GM18511 (cell line): ENCODE measurements around the gene TPGS1.

Source experiments
- ATAC-seq: cut with Tn5 transposase; IDR thresholded peaks from one replicate; pipeline ENCODE4 v1.9.1; 2021; ENCODE audit warnings: mild to moderate bottlenecking, moderate library complexity; ENCODE audit not compliant: unreplicated experiment

TPGS1 gene

DNA sequence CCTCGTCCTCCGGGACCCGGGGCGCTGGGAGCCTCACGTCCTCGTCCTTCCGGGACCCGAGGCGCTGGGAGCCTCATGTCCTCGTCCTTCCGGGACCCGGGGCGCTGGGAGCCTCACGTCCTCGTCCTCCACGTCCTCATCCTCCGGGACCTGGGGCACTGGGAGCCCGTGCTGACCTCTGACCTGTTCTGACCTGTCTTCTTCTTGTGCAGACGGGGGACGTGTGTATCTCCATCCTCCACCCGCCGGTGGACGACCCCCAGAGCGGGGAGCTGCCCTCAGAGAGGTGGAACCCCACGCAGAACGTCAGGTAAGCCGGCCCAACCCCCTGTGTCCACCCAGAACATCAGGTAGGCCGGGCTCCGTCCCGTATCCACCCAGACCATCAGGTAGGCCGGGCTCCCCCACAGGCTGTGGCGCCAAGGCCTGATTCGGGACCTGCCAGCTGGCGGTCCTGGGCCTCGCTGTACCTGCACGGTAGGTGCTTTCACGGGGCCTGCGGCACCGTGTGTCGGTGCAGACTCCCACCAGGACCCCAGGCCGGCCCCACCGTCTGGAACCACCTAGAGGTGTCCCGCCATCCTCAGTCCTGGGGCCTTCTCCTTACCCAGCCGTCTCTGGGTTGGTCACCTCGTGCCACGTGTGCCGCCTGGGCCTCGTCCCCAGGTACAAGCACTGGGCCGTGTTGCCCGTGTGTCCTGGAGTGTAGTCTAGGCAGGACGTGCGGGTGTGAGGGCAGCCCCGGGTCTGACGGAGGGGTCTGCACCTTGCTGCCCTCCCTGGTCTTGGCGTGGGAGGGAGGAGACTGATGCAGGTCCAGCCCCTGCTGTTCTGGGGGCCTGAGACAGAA, 29.0 kb downstream of the TPGS1 start:
- no peak for ATAC-seq

DNA sequence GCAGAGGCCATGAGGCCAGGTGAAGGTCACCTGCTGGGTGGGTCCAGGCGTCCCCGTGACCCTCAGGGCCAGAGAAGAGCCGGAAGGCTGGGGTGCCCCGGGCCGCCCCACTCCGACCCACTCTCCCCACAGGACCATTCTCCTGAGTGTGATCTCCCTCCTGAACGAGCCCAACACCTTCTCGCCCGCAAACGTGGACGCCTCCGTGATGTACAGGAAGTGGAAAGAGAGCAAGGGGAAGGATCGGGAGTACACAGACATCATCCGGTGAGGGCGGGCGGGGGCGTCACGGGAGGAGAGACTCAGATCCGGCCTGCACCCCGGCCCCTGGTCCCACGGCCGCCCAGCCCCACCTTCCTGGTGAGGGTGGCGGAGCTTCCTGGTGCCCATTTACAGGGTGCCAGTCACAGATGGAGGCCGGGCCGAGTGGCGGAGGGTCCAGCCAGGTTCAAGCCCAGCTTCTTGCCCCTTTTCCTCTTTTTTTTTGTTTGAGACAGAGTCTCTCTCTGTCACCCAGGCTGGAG, 29.6 kb downstream of the TPGS1 start:
- ATAC-seq = no peak

DNA sequence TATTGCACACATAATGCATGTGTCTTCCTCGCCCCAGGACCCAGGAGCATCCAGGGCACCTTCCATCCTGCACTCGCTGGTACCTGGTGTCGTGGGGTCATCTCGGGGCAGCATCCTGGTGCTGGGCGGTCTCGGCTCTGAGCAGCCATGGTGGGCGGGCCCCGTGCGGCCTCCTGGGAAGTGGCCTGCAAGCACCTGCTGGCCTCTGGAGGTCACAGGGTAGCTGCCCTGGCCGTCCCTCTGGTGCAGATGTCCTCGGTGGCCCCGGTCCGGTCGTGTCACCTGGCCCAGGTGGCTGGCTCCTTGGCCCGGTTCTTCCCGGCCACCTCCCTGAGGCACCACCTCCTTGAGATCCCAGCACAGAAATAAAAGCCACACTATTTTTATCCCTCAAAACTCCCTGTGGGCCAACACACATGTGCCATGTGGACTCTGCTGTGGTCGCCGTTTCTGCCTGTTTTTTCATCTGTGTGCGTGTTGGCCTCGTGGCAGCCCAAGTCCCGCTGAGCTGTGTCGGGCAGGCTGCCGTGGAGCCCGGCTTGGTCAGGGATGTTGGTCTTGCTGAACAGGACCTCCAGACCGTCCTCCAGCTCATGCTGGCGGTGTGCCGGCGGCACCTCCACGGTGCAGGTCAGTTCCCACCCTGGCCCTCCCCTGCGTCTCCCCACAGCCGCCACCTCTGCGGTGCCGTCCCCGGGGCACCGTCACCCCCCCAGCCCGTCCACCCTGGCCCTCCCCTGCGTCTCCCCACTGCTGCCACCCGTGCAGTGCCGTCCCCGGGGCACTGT, 31.5 kb downstream of the TPGS1 start:
- ATAC-seq = no peak

DNA sequence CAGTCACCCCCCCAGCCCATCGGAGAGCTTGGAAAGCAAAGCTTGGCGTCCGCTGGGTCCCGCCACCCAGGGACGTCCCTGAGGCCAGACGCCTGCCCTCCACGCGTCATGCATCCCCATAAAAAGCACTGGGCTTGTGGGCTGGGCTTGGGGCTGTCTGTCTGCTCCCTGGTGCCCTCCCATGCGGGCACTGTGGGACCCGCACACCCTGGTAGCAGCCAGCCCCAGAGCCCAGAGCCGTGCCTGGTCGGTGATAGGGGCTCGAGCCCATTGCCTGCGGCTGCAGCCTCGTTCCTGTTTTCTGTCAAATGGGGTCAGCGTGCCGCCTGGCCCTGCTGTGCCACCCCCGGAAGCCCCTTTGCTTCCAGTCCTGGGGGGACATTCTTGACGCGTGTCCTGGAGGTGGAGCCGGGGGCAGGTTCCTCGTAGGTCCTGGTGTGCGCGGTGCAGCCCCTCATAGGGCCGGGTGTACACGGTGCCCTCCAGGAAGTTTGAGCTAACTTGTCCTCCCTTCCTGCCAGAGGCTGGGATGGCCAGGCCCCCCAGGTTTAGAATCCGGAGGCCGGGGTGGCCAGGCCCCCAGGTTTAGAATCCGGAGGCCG, 32.2 kb downstream of the TPGS1 start:
- no peak for ATAC-seq

DNA sequence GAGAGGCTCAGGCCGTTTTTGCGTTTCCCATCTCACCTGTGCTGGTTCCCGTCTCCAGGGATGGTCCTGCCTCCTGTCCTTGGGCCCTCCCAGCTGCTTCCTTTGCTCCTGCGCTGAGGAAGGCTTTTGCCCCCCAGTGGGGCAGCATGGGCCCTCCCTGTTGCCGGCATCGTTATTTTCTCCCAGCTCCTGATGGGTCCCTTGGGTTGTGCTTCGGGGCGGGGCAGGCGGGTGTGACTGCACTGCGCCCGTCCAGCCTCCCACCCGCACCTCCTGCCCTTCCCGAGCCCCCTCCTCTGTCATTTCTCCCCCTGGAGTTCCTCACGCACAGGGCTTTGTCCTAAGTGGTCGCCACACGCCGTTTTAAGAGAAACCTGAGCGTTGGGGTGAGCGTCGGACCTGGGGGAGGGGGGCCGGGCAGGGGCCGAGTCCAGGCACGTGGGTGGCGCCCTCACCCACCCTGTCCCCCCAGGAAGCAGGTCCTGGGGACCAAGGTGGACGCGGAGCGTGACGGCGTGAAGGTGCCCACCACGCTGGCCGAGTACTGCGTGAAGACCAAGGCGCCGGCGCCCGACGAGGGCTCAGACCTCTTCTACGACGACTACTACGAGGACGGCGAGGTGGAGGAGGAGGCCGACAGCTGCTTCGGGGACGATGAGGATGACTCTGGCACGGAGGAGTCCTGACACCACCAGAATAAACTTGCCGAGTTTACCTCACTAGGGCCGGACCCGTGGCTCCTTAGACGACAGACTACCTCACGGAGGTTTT, 33.8 kb downstream of the TPGS1 start:
- ATAC-seq = no peak

DNA sequence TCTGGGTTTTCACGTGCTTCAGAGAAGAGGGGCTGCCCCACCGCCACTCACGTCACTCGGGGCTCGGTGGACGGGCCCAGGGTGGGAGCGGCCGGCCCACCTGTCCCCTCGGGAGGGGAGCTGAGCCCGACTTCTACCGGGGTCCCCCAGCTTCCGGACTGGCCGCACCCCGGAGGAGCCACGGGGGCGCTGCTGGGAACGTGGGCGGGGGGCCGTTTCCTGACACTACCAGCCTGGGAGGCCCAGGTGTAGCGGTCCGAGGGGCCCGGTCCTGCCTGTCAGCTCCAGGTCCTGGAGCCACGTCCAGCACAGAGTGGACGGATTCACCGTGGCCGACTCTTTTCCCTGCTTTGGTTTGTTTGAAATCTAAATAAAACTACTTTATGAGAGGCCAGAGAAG, 34.4 kb downstream of the TPGS1 start:
- no peak for ATAC-seq

DNA sequence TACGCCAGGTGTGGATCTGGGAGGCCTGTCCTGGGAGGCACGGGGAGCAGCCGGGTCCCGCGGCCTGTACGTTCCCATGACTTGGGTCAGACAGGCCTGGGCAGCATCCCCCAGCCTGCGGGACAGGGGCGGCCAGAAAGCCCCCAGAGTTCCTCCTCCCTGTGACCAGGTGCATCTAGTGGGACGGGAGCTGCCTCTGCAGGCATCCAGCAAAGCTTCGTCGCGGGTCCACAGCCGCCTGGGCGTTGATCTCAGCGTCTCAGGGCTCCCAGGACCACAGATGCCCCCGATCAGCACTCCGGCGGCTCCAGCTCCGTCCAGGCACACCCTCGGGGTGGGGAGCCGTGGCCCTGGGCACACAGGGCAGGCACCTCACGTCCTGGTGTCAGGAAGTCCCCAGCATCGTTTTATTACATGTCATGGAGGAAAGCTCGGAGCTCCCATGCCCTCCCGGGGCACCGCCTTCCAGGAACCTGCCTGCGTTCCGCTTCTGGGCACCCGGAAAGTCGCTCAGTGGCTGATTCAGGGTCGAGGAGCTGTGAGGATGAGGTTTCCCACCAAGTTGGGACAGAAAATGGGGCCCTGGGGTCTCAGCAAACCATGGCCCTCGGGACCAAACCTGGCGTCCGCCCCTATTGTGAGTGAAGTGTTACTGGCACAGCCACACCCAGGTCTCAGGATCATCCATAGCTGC, 35.0 kb downstream of the TPGS1 start:
- ATAC-seq = no peak

DNA sequence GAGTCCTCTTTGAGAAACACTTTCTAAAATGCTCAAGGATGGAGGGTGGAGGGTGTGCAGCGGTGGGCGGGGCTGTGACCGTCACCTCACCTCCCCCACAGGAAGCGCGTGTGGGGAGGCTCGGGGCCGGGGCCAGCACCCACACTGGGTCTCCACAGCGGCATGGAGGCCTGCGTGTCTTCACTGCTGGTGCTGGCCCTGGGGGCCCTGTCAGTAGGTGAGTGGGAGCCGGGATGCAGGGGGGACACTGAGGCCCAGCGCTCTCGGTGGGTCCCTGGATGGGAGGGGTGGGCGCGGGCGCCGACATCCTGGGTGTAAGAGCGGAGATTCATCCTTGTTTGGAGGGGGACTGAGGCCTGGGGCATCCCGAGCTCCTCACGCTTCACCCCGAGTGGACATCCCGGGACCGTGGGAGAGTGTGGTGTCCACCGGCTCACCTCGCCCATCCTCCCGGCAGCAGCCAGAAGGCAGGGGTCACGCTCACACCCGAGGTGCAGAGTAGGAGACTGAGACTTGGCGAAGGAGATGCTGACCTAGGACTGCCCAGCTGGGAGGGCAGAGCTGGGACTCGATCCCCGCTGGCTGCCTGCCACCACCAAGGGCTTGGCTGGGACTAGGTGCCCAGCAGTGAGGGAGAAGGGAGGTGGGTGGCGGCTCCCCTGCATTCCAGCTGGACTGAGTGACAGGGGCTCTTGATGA, 36.8 kb downstream of the TPGS1 start, which contains the start of gene GZMM:
TSS of gene GZMM (plus strand) at position 144 of the 699 bp plus-strand sequence. CDS start at position 163, 19 bp downstream.
- ATAC-seq = no peak

DNA sequence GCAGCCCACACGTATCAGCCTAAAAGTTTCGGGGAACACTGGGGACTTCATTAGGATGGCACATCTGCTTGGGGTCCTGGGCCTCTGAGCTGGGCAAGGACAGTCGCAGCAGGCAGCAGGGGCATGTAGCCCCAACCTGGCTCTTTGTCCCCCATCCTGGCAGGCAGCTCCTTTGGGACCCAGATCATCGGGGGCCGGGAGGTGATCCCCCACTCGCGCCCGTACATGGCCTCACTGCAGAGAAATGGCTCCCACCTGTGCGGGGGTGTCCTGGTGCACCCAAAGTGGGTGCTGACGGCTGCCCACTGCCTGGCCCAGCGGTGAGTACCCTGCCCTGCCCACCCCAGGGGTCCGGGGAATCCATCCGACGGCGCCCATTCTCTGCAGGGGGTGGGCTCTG, 39.8 kb downstream of the TPGS1 start:
- no peak for ATAC-seq

DNA sequence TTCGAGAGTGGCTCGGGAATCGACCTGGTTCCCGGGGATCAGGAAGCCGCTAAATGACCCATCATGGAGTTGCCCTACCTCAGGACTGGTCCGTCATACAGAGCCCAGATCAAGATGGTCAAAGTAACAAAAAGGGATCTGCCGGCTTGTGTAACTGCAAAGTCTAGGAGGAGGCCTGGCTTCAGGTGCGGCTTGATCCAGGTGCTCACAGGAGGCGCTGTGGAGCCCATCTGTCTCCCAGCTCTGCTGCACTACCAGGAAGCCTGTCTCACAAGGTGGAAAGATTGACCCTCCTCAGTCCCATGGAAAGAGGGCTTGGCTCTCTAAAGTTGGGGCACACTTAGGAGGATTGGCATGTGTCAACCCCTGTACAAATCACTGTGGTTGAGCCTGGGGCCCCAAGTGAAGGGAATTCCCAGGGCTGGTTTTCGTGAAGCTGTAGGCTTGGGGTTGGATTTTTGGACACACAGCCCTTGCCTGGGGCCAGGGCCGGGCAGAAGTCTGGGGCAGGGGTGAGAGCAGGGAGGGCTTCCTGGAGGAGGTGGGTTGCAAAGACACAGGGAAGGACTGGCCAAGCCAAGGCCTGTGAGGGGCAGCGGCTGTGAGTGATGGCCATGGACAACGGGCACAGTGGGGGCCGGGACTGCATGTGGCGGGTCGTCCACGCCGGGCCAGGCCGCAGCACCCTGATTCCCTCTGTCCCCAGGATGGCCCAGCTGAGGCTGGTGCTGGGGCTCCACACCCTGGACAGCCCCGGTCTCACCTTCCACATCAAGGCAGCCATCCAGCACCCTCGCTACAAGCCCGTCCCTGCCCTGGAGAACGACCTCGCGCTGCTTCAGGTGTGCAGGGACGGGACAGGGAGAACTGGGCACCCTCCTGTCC, 40.8 kb downstream of the TPGS1 start:
- ATAC-seq = no peak

DNA sequence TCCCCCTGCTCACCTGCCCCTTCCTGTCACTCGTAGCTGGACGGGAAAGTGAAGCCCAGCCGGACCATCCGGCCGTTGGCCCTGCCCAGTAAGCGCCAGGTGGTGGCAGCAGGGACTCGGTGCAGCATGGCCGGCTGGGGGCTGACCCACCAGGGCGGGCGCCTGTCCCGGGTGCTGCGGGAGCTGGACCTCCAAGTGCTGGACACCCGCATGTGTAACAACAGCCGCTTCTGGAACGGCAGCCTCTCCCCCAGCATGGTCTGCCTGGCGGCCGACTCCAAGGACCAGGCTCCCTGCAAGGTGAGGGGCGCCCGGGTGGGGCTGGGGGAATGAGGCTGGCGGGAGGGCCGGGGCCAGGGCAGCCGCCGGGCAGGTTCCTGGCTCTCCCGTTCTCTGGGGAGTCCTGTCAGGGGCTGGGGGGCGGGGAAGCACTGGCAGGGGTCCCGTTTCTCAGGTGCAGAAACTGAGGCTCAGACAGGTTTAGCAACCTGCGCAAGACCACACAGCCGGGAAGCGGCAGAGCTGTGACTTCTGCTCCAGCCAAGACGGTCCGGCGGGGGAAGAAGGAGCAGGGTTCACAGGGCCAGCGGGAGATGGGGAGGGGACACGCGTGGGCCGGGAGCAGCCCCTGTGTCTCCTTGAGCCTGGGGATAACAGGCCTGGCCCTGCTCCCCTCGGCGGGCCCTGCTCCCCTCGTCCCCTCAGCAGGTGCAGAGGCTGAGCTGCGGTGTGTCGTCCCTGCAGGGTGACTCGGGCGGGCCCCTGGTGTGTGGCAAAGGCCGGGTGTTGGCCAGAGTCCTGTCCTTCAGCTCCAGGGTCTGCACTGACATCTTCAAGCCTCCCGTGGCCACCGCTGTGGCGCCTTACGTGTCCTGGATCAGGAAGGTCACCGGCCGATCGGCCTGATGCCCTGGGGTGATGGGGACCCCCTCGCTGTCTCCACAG, 41.9 kb downstream of the TPGS1 start:
- no peak for ATAC-seq

DNA sequence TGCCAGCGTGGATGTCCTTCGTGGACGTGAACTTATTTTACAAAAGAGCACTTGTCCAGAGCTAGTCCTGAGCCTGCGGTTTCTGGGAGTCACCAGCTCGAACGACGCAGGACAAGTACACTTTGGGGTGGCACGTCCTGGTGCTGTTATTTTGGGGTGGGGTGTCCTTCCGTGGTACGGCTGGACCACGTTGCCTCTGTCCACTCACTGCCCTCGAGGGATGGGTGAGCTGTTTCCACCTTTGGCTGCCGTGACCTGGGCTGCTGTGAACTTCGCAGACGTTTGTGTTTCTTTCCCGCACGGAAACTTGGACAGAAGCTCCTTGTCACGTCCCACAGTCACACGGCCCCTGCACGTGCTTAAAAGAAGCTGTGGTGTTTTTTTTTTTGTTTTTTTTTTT, 47.5 kb downstream of the TPGS1 start:
- ATAC-seq = no peak

DNA sequence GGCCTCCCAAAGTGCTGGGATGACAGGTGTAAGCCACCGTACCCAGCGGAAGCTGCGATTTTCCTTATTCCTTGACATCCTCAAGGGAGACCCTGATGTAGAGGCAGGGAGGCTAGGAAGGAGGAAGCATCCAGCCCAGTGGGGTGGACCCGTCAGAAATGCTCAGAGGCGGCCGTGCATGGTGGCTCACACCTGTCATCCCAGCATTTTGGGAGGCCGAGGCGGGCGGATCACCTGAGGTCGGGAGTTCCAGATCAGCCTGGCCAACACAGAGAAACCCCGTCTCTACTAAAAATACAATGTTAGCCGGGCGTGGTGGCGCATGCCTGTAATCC, 48.1 kb downstream of the TPGS1 start:
- ATAC-seq = no peak

DNA sequence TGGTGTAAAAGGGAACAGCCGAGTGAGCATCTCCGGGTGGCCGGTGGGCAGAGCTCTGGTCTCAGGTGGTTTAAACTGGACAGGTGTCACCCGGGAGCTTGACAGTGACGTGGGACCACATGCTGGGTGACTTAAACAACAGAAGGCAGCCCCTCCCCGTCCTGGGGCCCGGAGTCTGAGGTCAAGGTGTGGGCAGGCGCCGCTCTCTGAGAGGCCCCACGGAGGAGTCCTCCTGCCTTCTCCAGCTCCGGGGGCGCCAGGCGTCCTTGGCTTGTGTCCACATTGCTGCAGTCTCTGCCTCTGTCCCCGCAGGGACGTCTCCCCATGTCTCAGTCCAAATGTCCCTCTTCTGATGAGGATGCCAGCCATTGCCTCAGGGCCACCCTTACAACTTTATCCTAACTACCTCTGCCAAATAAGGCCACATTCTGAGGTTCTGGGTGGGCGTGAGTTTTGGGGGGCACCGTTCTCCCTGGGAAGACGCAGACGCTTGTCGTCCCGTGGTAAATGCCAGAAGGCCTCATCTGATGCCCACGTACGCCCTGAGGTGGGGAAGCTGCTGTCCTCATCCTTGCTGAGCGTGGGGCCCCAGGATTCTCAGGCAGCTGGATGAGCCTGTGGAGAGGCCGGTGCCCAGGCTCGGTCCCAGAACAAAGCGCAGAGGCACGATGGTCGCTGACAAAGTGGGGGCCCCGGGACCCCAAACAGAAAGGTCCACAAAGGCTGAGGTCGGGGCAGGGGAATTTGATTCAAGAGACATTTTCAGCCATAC, 49.5 kb downstream of the TPGS1 start:
- ATAC-seq = no peak

DNA sequence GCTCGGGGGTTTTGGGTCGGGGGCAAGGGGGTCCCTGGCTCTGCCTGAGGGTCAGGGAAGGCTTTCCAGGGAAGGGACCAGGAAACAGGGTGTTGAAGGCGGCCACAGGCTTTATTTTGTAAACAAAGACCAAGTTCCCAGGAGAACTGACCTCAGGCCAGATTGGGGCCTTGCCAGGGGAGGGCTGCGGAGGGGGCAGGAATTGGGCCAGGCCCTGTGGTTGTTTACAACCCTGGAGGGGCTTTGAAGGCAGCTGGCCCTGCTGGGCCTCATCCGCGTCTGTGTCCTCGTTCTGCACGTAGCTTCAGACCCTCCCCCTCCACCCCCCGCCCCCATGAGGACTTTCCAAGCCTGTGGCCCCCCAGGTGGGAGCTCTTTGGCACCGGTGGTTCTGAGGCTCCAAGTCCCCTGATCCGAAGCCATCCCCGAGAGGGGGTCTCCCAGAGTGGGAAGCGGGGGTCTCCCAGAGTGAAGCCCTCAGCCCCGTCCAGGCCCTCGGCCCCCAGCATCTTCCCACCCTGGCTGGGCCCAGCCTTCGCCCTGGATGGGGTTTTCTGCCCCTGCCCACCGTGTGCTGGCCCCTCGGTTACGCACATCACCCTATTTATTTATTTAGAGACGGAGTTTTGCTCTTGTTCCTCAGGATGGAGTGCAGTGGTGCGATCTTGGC, 51.6 kb downstream of the TPGS1 start:
- ATAC-seq = no peak

DNA sequence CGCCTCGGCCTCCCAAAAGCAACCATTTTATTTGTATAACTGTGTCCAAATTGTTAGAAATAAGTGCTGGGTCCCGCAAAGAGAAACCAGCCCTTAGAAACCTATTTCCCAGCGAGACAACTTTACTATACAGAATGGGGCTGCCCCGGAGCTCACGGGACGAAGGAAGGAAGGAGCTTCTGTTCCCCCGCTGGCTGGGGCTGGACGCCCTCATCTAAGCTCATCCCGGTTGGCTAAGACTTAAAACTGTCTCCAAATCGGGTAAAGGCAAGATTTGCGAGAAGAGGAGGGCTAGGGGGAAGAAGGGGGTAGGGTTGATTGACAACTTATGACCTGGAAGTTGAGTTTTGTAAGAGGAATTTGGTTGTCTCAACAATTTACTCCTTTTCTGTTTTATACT, 52.8 kb downstream of the TPGS1 start:
- no peak for ATAC-seq
